ENCODE measurements around the gene ELMO2. TPM values are rescaled to one million over a fixed set of nuclear protein-coding genes. Genes with fewer than 3 reads are reported as not detected.

ELMO2 gene
- total RNA-seq, 1 donor from 2014 or later, result 50.2 TPM

GRCh38 chr20:46402331-46402811 lies 4.0 kb downstream of the ELMO2 start:
- Histone ChIP-seq H3K4me3 (ENCODE audit: low read depth, low read length) (no peak overlapping the region), H3K36me3 (ENCODE audit: control insufficient read depth, insufficient read depth, low read length) (no peaks in the 10 kb centered on the region), H3K27me3 (ENCODE audit: control insufficient read depth, insufficient read depth, low read length) (no peaks in the 10 kb centered on the region)
- DNase-seq (ENCODE audit: low read depth), result no peak
- no peak for TF ChIP-seq CTCF (IDR thresholded peaks at IDR 0.05; ENCODE audit: insufficient read depth, low read length, poor library complexity, severe bottlenecking)

GRCh38 chr20:46401478-46401860 lies 4.9 kb downstream of the ELMO2 start:
- no peak for DNase-seq (ENCODE audit: low read depth)
- no peak overlapping the region for H3K4me3 ChIP-seq (ENCODE audit: low read depth, low read length)
- H3K36me3 ChIP-seq (ENCODE audit: control insufficient read depth, insufficient read depth, low read length), result no peaks in the 10 kb centered on the region
- H3K27me3 ChIP-seq (ENCODE audit: control insufficient read depth, insufficient read depth, low read length), result no peaks in the 10 kb centered on the region
- TF ChIP-seq CTCF (IDR thresholded peaks at IDR 0.05; ENCODE audit: insufficient read depth, low read length, poor library complexity, severe bottlenecking), result no peak

DNA sequence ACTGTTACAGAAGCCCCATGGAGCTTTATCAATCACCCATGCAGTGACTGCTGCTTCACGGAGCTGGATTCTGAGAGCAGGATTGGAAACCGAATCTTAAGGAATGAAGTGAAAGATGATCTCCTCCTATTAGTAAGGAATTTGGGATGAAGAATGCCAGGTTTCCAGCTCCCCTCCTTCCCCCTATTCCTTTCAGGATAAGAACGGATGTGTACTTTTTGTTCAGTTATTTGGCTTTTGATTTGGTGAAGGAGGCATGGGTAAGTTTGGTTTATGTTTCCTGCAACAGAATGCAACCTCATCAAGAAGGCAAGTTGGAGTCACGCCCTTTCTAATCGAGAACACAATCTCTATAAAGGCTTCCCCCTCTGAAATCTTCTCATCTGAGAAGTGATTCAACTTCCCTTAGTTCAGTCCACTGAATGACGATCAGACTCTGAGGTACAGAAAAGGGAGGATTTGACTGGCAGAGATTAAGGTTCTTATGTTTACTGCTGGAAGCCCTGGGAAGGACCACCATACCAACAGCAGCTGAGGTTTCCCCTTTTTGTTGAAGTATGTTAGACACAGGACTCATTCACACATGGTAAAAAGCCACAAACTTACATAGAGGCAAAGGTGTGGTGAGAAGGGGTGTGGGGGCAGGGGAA lies 5.5 kb downstream of the ELMO2 start:
- no peak overlapping the region for H3K4me3 ChIP-seq (ENCODE audit: low read depth, low read length)
- no peaks in the 10 kb centered on the region for H3K27me3 ChIP-seq (ENCODE audit: control insufficient read depth, insufficient read depth, low read length)
- DNase-seq (ENCODE audit: low read depth), result no peak
- no peak for TF ChIP-seq CTCF (IDR thresholded peaks at IDR 0.05; ENCODE audit: insufficient read depth, low read length, poor library complexity, severe bottlenecking)
- no peaks in the 10 kb centered on the region for H3K36me3 ChIP-seq (ENCODE audit: control insufficient read depth, insufficient read depth, low read length)

GRCh38 chr20:46400253-46400652 lies 6.2 kb downstream of the ELMO2 start:
- no peaks in the 10 kb centered on the region for H3K27me3 ChIP-seq (ENCODE audit: control insufficient read depth, insufficient read depth, low read length)
- no peaks in the 10 kb centered on the region for H3K36me3 ChIP-seq (ENCODE audit: control insufficient read depth, insufficient read depth, low read length)
- H3K4me3 ChIP-seq (ENCODE audit: low read depth, low read length), result no peak overlapping the region
- DNase-seq (ENCODE audit: low read depth), result no peak
- TF ChIP-seq CTCF (IDR thresholded peaks at IDR 0.05; ENCODE audit: insufficient read depth, low read length, poor library complexity, severe bottlenecking), result no peak

DNA sequence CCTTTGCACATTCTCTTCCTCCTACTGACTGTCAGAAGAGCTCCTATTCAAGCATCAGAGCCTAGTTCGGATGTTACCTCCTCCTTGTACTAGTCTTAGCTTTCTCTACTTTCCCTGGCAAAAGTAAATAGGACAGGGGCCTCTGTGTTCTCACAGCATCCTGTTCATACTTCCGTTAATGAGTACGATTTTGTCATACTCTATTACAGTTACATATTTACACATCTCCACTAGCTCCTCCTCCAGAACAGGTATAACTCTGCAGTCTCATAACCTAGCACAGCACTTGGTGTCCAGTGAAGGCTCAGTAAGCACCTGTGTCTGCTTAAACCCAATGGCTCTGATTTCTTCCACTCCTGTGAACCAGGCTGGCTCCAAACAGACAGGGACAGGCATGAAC lies 7.0 kb downstream of the ELMO2 start:
- no peak for DNase-seq (ENCODE audit: low read depth)
- TF ChIP-seq CTCF (IDR thresholded peaks at IDR 0.05; ENCODE audit: insufficient read depth, low read length, poor library complexity, severe bottlenecking), result no peak
- Histone ChIP-seq H3K4me3 (ENCODE audit: low read depth, low read length) (no peak overlapping the region), H3K36me3 (ENCODE audit: control insufficient read depth, insufficient read depth, low read length) (no peaks in the 10 kb centered on the region), H3K27me3 (ENCODE audit: control insufficient read depth, insufficient read depth, low read length) (no peaks in the 10 kb centered on the region)

DNA sequence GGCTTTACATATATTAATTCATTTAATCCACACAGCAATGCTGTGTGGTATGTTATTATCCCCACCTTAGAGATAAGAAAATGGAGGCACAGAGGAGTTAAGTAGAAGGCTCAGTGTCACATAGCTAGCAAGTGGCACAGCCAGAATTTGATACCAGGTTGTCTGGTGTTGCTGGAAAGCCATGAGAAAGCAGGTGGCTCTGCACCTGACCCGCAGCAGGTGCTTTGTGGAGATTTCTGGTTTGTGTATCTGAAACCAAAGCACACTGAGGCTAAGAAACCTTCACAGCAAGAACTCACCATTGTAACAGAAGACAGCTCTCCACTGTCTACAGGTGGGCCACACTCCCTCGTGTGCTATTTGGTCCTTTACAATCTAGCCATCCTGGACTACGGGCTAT lies 7.5 kb downstream of the ELMO2 start:
- Histone ChIP-seq H3K36me3 (ENCODE audit: control insufficient read depth, insufficient read depth, low read length) (no peaks in the 10 kb centered on the region), H3K27me3 (ENCODE audit: control insufficient read depth, insufficient read depth, low read length) (no peaks in the 10 kb centered on the region), H3K4me3 (ENCODE audit: low read depth, low read length) (no peak overlapping the region)
- no peak for TF ChIP-seq CTCF (IDR thresholded peaks at IDR 0.05; ENCODE audit: insufficient read depth, low read length, poor library complexity, severe bottlenecking)
- DNase-seq (ENCODE audit: low read depth), result no peak

Data from kidney epithelial cell (primary cell).